ENCODE measurements around the gene GMPR.

The GMPR gene

DNA sequence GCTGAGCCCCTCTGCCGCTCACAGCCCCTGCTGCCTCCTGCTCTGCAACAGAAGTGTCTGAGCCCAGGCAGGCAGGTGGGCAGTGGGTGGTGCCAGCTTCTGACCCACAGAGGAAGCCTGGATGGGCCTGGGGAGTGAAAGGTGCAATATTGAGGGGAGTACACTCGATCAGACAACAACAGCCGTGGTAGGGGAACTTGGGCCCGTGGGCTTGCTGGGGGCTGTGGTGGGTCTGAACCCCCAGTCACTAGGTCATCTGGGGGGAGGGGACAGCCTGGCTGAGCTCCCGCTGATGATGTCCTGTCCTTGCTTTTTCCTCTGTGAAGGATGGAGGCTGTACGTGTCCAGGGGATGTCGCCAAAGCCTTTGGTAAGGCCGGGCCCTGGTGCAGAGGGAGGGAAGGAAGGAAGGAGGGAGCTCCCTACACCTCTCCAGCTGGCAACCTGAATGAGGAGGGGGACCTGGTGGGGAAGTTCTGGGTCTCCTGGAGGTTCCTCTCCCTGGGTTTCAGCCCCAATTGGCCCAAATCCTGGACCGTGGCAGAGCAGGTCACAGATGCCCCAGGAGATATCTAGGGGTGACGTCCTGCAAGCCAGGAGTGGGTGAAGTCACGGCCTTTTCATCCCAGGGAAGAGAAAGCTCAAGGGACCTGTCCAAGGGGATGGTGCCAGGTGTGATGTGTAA lies 47.2 kb downstream of the GMPR start:
- no peaks in the 10 kb centered on the region for H3K4me1 ChIP-seq (ENCODE audit: control insufficient read depth in 1 of 2, insufficient read depth in 1 of 2, low read depth in 1 of 2, low read length in 1 of 2)
- no peaks in the 10 kb centered on the region for H3K9me3 ChIP-seq
- no peak overlapping the region for H3K4me3 ChIP-seq (ENCODE audit: low read depth in 1 of 2, low read length in 1 of 2)
- no peaks in the 10 kb centered on the region for H3K36me3 ChIP-seq
- no peaks in the 10 kb centered on the region for H3K27me3 ChIP-seq
- no peak overlapping the region for H3K27ac ChIP-seq
- TF ChIP-seq, protein P1, sequence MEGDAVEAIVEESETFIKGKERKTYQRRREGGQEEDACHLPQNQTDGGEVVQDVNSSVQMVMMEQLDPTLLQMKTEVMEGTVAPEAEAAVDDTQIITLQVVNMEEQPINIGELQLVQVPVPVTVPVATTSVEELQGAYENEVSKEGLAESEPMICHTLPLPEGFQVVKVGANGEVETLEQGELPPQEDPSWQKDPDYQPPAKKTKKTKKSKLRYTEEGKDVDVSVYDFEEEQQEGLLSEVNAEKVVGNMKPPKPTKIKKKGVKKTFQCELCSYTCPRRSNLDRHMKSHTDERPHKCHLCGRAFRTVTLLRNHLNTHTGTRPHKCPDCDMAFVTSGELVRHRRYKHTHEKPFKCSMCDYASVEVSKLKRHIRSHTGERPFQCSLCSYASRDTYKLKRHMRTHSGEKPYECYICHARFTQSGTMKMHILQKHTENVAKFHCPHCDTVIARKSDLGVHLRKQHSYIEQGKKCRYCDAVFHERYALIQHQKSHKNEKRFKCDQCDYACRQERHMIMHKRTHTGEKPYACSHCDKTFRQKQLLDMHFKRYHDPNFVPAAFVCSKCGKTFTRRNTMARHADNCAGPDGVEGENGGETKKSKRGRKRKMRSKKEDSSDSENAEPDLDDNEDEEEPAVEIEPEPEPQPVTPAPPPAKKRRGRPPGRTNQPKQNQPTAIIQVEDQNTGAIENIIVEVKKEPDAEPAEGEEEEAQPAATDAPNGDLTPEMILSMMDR (IDR thresholded peaks at IDR 0.05): no peak

DNA sequence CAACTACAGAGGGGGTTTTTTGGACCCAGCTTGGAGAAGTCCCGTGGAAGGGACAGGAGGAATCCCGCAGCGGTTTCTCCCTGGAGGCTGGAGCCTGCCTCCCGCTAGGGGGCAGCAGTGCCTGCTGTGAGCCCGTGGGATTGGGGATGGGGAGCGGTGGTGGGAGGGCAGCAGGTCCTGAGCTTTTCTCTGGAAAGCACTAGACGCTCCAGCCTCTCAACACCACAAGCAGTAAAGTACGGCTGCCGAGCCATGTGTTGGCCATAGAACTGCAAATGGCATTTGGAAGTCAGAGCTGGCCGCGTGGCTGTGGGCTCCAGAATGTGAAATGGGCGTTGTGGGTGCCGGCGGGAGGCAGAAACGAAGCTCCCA lies 47.8 kb downstream of the GMPR start:
- H3K27ac ChIP-seq: no peak overlapping the region
- H3K4me3 ChIP-seq (ENCODE audit: low read depth in 1 of 2, low read length in 1 of 2): no peak overlapping the region
- no peaks in the 10 kb centered on the region for H3K9me3 ChIP-seq
- H3K4me1 ChIP-seq (ENCODE audit: control insufficient read depth in 1 of 2, insufficient read depth in 1 of 2, low read depth in 1 of 2, low read length in 1 of 2): no peaks in the 10 kb centered on the region
- no peaks in the 10 kb centered on the region for H3K27me3 ChIP-seq
- H3K36me3 ChIP-seq: no peaks in the 10 kb centered on the region
- TF ChIP-seq, protein P1 (IDR thresholded peaks at IDR 0.05): no peak

DNA sequence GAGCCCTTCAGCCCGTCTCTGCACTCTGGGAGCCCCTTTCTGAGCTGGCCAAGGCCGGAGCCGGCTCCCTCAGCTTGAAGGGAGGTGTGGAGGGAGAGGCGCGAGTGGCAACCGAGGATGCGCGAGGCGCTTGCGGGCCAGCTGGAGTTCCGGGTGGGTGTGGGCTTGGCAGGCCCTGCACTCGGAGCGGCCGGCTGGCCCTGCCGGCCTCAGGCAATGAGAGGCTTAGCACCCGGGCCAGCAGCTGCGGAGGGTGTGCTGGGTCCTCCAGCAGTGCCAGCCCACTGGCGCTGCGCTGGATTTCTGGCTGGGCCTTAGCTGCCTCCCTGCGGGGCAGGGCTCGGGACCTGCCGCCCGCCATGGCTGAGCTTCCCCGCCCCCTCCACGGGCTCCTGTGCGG lies 49.8 kb downstream of the GMPR start:
- Histone ChIP-seq H3K27me3 (no peaks in the 10 kb centered on the region), H3K36me3 (no peaks in the 10 kb centered on the region), H3K4me1 (ENCODE audit: control insufficient read depth in 1 of 2, insufficient read depth in 1 of 2, low read depth in 1 of 2, low read length in 1 of 2) (no peaks in the 10 kb centered on the region), H3K9me3 (no peaks in the 10 kb centered on the region), H3K27ac (no peak overlapping the region), H3K4me3 (ENCODE audit: low read depth in 1 of 2, low read length in 1 of 2) (no peak overlapping the region)
- TF ChIP-seq, protein P1 (IDR thresholded peaks at IDR 0.05): no peak

DNA sequence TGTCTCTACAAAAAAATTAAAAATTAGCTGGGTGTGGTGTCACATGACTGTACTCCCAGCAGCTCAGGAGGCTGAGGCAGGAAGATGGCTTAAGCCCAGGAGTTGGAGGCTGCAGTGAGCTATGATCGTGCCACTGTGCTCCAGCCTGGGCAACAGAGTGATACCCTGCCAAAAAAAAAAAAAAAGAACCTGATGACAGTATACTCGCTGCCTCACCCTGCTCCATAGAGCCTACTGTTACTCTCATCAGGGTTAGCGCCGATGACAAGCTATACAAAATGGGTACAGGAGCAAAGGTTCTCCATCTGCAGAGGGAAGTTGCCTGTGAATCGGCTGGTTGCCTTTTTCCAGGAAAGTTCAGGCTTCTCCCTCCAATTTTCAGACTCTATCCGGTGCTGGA lies 53.4 kb downstream of the GMPR start:
- TF ChIP-seq, protein P1 (IDR thresholded peaks at IDR 0.05): no peak
- no peaks in the 10 kb centered on the region for H3K4me1 ChIP-seq (ENCODE audit: control insufficient read depth in 1 of 2, insufficient read depth in 1 of 2, low read depth in 1 of 2, low read length in 1 of 2)
- no peaks in the 10 kb centered on the region for H3K27me3 ChIP-seq
- H3K9me3 ChIP-seq: no peaks in the 10 kb centered on the region
- no peak overlapping the region for H3K27ac ChIP-seq
- no peak overlapping the region for H3K4me3 ChIP-seq (ENCODE audit: low read depth in 1 of 2, low read length in 1 of 2)
- no peaks in the 10 kb centered on the region for H3K36me3 ChIP-seq

DNA sequence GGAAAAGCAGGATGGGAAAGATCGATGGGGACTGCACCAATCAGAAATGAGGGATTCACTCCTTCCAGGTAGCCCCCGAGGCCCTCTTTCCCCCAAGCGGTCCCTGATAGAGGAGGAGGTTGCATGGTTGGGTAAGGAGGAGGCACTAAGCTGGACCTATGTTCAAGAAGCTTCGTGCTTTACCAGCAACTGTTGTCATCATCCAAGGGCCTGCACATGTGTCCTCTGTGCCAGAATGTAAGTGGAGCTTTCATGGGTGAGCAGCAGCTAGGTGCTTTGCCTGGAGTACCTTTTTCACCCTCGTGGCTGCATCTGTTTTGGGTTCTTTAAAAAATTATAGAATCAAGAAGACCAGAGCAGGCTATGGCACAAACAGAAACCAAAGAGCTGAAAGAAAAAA lies 54.0 kb downstream of the GMPR start:
- Histone ChIP-seq H3K9me3 (no peaks in the 10 kb centered on the region), H3K4me3 (ENCODE audit: low read depth in 1 of 2, low read length in 1 of 2) (no peak overlapping the region), H3K4me1 (ENCODE audit: control insufficient read depth in 1 of 2, insufficient read depth in 1 of 2, low read depth in 1 of 2, low read length in 1 of 2) (no peaks in the 10 kb centered on the region), H3K27me3 (no peaks in the 10 kb centered on the region), H3K36me3 (no peaks in the 10 kb centered on the region), H3K27ac (no peak overlapping the region)
- TF ChIP-seq, protein P1 (IDR thresholded peaks at IDR 0.05): no peak

Data from neutrophil (primary cell).